ENCODE results near the gene FILIP1L. TPM values are rescaled to one million over a fixed set of nuclear protein-coding genes. Genes with fewer than 3 reads are reported as not detected.

FILIP1L gene
- total and polyA plus RNA-seq, 2 of the 13 experiments (the other 11 are each of a cell fraction or from before 2014, with no cell fraction given), result 8.1 to 187 TPM

GRCh38 chr3:99901200-99901926 lies 212.9 kb downstream of the FILIP1L start (continued):
- TF ChIP-seq RBAK (CRISPR knock-in tag; IDR thresholded peaks at IDR 0.05), result no peak
- 0 out of 2 replicates have a peak, but pooled peaks have one; percentile 58 for TF ChIP-seq ZNF124 (CRISPR knock-in tag; IDR thresholded peaks at IDR 0.05)
- TF ChIP-seq PAXIP1 (CRISPR knock-in tag; conservative IDR thresholded peaks at IDR 0.05), result peak; percentile 91
- TF ChIP-seq ZNF276 (CRISPR knock-in tag; IDR thresholded peaks at IDR 0.05; ENCODE audit: low read depth), result no peak
- TF ChIP-seq ZNF549 (CRISPR knock-in tag; IDR thresholded peaks at IDR 0.05), result no peak
- 0 out of 2 replicates have a peak, but pooled peaks have one; percentile 82 for TF ChIP-seq MBD4 (IDR thresholded peaks at IDR 0.05; ENCODE audit: borderline replicate concordance, low read length)
- no peak; the same call in 1 of the 2 replicates for TF ChIP-seq KAT7 (CRISPR knock-in tag; IDR thresholded peaks at IDR 0.05; ENCODE audit: borderline replicate concordance)
- no peak for TF ChIP-seq ZNF766 (CRISPR knock-in tag; IDR thresholded peaks at IDR 0.05; ENCODE audit: borderline replicate concordance)
- TF ChIP-seq KLF16 (CRISPR knock-in tag; IDR thresholded peaks at IDR 0.05), result no peak
- TF ChIP-seq NFKBIZ (CRISPR knock-in tag; IDR thresholded peaks at IDR 0.05), result peak; percentile 81; the same call in 1 of the 2 replicates
- no peak for TF ChIP-seq MLLT10 (CRISPR knock-in tag; IDR thresholded peaks at IDR 0.05)
- peak; percentile 67; the same call in 1 of the 2 replicates for TF ChIP-seq FOSL1 (CRISPR knock-in tag; IDR thresholded peaks at IDR 0.05; ENCODE audit: borderline replicate concordance)
- TF ChIP-seq ASH2L (IDR thresholded peaks at IDR 0.05; ENCODE audit: insufficient read length, low read depth, low read length), result peak; percentile 79
- TF ChIP-seq ZSCAN5A (CRISPR knock-in tag; IDR thresholded peaks at IDR 0.05; ENCODE audit: borderline replicate concordance), result no peak
- peak; percentile 83 for TF ChIP-seq CREM (IDR thresholded peaks at IDR 0.05)
- no peak for TF ChIP-seq CREM (CRISPR knock-in tag; IDR thresholded peaks at IDR 0.05)
- TF ChIP-seq ZBTB2 (CRISPR knock-in tag; IDR thresholded peaks at IDR 0.05; ENCODE audit: low read depth), result no peak
- 0 out of 2 replicates have a peak, but pooled peaks have one; percentile 59 for TF ChIP-seq ZNF747 (CRISPR knock-in tag; IDR thresholded peaks at IDR 0.05; ENCODE audit: borderline replicate concordance)

Measured in HepG2 (cell line).